T47D (cell line): Measurements from ENCODE around the gene RABL2A.
A peak's percentile ranks its signal among the peaks of the same experiment; 100 is the strongest.
"Not testable (repeated sequence)": the region's sequence is repeated elsewhere in the genome, so short reads cannot be mapped to it uniquely, and the experiment has no call there.

Source experiments
- DNase-seq, 2 experiments: peaks; one replicate each; pipeline versions ENCODE4 v3.0.0 to v3.0.0-alpha.2; 2011 to 2012; ENCODE audit warnings: low read depth in 1 of 2, low spot score in 1 of 2
- JUND ChIP-seq: IDR thresholded peaks from 2 replicates; pipeline ENCODE4 v1.6.1; 2012; ENCODE audit warnings: low read depth
- in situ Hi-C: cut with HindIII; loops from 2 replicates; pipeline ENCODE4 v1.10.0; 2016; ENCODE audit warnings: low sequenced_read_pairs, low pct_unique_long_range_greater_than_20kb

The RABL2A gene

GRCh38 chr2:113663285-113664060, 36.4 kb downstream of the RABL2A start:
- in situ Hi-C loops, result not testable (repeated sequence)
- DNase-seq, result peak in 1 of 2 experiments; percentile 4

- in situ Hi-C loops, DNase-seq: not testable (repeated sequence)
Measured at GRCh38 chr2:113664761-113665533, 37.9 kb downstream of the RABL2A start.

GRCh38 chr2:113669013-113669412, 41.9 kb downstream of the RABL2A start:
- DNase-seq, in situ Hi-C loops: not testable (repeated sequence)

- in situ Hi-C loops, result no loop called here
Measured at GRCh38 chr2:113672326-113672932, 45.4 kb downstream of the RABL2A start.

GRCh38 chr2:113675875-113676274, 48.8 kb downstream of the RABL2A start:
- no peak for DNase-seq
- no peak for TF ChIP-seq JUND
- in situ Hi-C loops, result no loop called here

More at GRCh38 chr2:113672326-113672932, 45.4 kb downstream of the RABL2A start:
- TF ChIP-seq JUND, result no peak
- DNase-seq, result no peak

GRCh38 chr2:113676623-113677266, 49.7 kb downstream of the RABL2A start:
- DNase-seq, result no peak
- TF ChIP-seq JUND, result no peak

GRCh38 chr2:113677330-113677729, 50.3 kb downstream of the RABL2A start:
- DNase-seq, result no peak
- no peak for TF ChIP-seq JUND
- in situ Hi-C loops, result no loop called here

More at GRCh38 chr2:113676623-113677266, 49.7 kb downstream of the RABL2A start:
- in situ Hi-C loops, result no loop called here

GRCh38 chr2:113679457-113679856, 52.4 kb downstream of the RABL2A start:
- DNase-seq, result no peak
- TF ChIP-seq JUND, result no peak

GRCh38 chr2:113685471-113685870, 58.4 kb downstream of the RABL2A start:
- in situ Hi-C loops, result no loop called here
- no peak for DNase-seq
- TF ChIP-seq JUND, result no peak

More at GRCh38 chr2:113679457-113679856, 52.4 kb downstream of the RABL2A start:
- in situ Hi-C loops, result no loop called here

- in situ Hi-C loops, result no loop called here
- no peak for DNase-seq
- no peak for TF ChIP-seq JUND
Measured at GRCh38 chr2:113686537-113686936, 59.5 kb downstream of the RABL2A start.

GRCh38 chr2:113690871-113691270, 63.8 kb downstream of the RABL2A start:
- DNase-seq, in situ Hi-C loops: not testable (repeated sequence)
